HCEC 1CT (cell line): ENCODE results near the gene KIF16B.
"Not testable (repeated sequence)": the region's sequence is repeated elsewhere in the genome, so short reads cannot be mapped to it uniquely, and the experiment has no call there.

Experiments used
- DNase-seq: peaks from one replicate; pipeline ENCODE4 v3.0.0-alpha.2; 2017

Gene KIF16B

DNA sequence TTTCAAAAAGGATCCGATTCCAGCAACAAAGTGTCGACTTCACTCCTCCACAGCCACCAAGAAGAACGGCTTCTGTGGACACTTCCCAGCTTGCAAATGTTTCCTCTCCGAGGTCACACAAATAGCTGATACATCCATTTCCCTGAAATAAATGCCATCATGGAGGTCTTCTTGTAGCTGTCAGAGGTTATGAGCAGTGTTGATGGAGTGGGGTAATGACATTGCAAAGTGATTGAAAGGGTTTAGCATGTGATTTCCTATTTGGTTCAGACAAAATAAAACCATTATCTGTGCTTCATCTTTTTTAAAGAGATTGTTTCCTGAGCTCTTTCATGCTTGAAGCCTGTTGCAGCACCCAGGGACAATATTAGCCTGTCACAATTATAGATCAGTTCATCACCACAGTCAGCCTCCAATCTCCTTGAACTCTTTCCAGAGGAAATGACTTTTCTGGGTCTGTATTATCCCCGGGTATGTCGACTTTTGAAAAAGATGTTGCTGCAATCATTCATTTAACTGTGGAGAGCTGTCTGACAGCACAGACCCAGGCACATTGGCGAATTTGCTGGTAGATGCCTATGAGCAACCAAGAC, 16.9 kb upstream of the KIF16B start:
- no peak for DNase-seq

DNA sequence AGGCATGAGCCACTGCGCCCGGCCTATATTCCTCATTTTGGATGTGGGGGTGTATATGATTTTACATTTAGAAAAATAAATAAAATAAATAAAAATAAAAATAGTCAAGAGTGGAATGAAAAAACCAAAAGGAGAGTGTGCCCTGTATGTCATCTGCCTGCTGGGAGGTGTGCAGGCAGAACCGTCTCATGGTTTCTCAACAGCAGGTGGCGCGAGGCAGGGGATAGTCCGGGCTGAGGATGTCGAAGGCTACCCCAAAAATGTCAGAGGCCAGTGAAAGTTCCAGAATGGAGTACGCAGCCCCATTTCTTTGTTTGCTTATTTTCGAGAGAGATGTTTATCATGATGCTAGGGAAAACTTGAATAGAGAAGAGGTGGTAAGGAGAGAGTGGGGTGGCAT, 16.4 kb upstream of the KIF16B start:
- DNase-seq: no peak

DNA sequence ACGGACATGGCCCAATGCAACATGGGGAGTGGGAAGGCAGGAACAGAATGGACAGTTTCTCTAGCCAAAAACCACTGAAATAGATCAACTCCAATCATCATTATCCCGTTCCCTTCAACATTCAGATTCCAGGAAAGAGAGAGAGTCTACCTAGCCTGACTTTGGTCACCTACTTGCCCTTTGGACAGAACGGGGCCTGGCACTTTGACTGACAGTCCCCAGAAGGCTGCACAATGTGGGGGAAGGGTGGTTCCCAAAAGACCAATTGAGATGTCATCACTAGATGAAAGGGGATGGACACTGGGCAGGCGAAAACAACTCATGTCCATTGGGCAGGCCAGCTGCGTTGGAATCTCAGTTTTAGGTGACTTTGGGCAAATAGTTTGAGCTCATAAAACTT, 15.0 kb upstream of the KIF16B start:
- no peak for DNase-seq

DNA sequence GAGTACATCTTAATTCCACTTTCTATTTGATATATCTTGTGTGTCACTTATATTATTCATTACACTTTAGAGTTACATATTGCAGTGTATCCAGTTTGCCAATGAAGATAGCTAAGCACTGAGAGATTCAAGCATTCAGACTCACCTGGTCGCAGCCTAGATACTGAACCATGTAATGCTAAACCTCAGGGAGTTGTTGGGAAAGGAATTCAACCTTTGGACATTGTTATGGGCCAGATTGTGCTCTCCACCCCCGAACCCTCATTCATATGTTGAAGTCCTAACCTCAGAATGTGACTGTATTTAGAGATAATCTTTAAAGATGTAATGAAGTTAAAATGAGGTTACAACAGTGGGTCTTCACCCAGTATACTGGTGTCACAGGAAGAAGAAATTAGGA, 13.8 kb upstream of the KIF16B start:
- DNase-seq: no peak

DNA sequence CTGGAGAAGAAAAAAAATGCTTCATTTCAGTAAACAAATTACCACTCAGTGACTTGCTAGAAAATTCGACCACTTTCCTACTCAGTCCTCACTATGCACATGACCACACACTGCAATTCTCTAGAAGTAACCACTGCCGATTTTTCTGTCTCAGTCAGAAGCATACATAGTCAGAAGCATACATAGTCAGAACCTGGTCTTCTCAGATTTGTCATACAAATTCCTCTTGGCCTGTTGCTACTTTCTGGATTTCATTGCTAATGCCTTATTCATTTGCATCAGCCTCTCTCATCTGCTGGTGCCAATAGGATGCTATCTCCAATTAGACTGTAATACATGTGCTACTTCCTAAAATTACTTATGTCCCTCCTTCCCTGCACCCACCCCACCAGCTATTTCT, 10.2 kb upstream of the KIF16B start:
- DNase-seq: peak; percentile 10

DNA sequence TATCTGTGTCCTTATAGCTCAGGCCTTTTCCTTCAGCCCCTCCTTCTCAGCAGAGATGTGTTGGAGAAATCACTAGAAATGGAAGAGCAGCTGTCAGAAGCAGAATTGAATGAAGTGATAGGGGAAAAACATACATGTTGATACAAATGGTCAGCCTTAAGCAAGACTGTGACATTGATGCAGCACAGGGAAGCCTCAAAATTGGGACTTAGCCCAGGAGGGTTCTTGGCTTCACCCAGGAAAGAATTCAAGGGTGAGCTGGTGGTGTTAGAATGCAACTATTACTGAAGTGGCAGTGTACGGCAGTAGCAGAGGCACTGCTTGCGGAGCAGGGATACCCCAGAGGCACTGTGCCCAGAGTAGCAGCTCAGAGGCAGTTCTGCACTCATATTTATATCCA, 8.0 kb upstream of the KIF16B start:
- no peak for DNase-seq

DNA sequence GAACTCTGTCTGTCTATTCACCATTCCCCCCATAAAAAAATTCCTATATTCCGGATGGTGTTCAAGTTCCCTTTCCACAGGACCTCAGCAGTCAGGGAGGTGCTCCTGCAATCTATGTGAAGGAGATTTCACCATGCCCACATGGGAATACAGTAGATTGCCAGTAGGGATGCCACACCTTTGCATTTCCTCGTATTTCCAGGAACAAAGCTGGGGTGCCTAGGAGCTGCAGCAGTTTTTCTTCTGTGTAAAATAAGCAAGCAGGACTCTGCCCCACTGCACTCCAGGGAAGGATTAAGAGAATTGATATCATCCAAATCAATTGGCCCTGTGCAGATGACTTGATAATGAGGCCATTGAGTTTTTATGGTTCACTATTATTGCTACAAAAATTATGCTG, 7.4 kb upstream of the KIF16B start:
- DNase-seq: no peak

DNA sequence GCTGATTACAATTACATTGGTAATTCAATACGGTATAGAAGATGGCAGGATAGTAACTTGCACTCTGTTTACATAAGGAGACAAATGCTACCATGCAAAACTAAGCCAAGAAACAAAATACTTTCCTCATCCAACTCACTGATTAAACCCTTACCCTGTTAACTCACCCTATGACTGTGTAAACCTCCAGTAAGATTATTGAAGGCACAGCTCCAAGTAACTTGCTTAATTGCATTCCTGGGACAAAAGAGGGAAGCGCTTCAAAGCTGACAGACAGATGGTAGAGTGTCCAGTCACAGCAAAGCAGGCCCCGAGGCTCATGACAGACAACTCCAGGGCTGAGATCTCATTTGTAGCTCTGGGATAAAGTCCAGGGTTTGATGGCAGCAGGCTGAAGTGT, 6.9 kb upstream of the KIF16B start:
- DNase-seq: peak; percentile 80

DNA sequence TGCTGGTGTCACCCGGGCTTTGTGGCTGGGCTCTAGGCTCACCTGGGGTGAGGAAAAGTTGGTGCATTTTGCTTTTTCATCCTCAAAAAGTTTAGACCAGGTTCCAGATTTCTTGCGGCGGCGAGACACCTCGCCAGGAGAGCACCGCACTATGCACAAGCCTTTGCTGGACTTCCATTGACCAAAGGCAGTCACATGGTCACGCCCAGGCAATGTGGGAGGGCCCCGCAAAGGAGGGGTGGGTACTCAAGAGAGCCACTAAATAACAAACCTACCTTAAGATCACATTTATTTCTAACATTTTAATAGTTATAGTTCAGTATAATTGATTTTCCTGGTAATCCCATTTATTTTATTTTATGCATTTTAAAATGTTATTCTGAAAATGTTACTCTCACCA, 3.0 kb upstream of the KIF16B start:
- no peak for DNase-seq

DNA sequence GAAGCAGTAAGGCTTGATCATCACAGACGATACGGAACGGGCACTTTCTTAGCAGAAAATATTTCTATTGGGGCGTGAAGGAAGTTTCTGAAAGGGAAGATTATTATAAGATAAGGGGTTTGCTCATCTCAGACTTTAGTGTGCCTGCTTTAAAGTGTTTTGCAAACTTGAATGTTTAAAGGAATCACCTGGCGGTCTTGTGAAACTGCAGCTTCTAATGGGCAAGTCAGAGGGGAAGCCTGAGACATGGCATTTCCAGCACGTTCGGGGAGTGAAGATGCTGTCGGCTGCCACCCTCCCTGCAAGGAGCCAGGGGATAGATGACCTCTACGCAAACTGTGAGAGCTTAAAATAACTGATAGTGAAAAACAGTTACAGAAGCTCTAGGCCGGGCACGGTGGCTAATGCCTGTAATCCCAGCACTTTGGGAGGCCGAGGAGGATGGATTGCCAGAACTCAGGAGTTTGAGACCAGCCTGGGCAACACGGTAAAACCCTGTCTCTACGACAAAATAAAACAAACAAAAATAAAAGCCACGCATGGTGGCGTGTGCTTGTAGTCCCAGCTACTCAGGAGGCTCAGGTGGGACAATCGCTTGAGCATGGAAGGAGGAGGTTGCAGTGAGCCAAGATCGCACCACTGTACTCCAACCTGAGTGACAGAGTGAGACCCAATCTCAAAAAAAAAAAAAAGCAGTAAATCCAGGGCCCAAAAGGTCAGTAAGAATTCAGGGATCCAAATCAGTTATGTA, 2.3 kb upstream of the KIF16B start:
- peak; percentile 17 for DNase-seq

DNA sequence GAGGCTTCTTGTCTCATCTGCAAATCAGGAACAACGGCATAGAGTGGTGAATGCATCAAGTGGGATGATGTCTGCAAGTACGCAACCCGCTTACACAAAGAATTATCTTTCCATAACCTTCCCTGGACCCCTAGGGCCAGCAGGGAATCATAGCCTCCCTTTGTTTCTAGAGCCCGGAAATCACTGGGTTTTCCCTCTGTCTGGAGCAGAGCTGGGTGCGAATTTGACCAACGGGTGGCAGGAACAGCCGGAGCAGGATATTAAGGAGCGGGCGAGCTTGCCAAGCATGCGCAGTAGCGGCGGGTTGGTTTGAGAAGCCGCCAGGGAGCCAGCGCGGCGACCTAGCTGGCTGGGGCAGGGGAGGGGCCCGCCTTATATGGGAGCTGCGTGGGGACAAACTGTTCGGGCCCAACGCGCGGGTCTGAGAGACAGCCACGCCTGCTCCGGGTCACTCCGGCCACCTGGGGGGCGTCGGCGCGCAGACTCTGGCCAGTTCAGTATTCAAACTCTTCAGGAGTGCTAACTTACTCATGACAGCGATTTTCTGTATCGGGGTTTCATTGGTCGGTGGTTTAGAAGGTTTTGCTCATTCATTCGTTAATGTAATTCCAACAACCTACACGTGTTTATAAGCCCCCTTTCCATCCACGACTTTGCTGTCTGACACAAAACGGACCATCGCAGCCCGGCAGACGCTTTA, 1.6 kb upstream of the KIF16B start:
- peak; percentile 80 for DNase-seq

DNA sequence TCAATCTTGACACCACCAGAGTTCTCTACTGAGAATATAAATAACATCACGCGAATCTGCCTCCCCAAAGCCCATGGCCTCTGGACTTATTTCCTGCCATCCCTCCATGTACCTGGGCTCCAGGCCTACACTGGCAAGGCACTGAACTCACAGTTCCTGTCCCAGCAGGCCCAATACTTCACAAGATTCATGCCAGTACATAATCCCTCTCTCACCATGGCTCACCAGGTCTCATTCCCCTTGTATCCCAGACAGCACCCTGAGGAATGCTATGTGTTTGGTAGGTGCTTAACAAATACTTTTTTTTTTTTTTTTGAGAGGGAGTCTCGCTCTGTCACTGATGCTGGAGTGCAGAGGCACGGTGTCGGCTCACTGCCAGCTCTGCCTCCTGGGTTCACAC, 1.9 kb downstream of the KIF16B start:
- DNase-seq: no peak

DNA sequence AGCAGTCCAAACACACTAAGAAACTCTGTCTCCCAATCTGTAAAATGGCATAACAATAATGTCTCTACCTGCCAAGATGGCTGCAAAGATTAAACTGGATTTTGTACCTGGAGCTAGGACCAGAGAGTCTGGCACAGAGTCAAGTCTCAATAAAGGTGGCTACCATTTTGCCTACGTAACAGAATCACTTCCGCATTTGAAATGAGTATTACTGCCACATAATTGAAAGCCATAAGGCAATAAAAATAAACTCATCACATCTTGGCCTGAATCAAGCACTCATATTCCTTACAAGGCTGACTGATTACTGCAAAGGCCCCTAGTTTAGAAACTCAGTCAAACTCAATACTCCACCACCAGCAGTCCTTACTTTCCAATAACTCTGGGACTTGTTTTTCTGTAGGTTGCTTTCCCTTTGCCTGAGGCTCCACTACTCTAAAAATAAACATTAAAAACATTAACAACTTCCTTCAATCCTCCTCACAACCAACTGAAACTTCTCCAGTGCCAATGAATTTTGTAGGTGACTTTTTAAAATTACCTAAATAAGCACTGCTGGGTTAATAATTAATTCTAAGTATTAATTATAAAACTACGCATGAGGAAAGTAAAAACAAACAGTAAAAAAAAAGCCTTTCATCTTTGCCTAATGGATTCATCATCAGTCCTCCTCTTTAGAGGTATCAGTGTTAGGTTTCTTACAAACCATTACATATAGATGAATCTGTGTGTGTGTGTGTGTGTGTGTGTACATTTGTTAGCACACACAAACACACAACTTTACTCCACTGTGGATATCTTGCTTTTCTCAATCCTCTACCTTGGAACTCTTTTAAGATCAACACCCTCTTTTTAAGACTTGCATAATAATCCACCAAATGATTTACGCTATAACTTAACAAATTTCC, 3.7 kb downstream of the KIF16B start:
- DNase-seq: no peak

DNA sequence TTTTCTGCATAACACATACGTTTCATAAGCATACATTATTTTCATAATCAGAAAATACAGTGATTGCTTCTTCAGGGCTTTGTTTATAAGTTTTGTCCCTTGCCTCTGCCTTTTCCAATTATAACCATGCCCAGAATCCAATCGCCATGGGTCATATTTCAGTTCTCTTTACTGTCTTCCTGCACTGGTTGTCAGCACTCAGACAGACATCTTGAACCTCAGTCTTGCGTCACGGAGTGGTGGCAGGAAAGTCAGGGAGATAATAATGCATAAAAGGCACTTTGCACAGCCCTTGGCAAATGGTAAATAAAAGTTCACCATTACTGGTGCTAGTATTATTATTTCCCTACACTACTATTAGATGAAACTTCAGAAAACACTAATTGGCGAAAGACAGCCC, 7.2 kb downstream of the KIF16B start:
- DNase-seq: no peak

DNA sequence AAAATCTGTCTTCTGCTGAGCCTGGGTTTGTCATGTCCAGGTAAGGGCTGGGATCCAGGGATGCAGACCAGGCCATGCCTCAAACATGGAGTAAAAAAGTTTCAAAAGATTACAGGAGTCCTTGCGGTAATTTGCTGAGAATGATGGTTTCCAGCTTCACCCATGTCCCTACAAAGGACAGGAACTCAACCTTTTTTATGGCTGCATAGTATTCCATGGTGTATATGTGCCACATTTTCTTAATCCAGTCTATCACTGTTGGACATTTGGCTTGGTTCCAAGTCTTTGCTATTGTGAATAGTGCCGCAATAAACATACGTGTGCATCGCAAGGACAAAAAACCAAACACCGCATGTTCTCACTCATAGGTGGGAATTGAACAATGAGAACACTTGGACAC, 9.2 kb downstream of the KIF16B start:
- not testable (repeated sequence) for DNase-seq

DNA sequence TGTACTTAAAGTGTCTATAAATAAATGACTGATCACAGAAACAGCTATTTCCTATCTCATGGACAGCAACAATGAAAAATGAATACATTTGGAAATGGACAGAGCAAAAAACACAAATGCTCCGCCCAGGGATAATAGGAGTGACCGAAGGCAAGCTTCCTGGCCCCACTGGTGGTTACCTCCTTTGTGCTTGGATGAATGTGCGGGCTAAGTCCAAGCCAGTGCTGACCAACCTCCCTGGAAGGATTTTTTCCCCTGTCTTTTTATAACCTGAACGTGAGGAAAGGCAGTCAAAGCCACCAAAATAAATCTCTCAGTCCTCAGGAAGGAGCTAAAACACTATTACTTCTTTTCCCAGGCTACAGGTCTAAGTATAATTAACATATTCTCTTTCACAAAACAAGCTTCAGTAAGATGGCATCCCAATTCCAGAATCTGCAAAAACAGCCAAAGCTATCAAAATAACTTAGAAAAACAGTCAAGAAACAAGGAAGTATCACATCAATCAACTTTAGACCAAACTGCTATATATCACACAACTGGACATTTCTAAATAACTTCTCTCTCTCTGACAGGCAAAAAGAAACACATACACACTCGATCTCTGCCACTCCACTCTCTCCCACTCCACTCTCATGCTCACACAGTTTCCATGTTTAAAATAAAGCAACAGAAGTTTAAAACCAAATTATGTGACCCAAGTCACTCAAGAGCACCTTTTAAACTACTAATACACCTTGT, 10.0 kb downstream of the KIF16B start:
- DNase-seq: no peak

DNA sequence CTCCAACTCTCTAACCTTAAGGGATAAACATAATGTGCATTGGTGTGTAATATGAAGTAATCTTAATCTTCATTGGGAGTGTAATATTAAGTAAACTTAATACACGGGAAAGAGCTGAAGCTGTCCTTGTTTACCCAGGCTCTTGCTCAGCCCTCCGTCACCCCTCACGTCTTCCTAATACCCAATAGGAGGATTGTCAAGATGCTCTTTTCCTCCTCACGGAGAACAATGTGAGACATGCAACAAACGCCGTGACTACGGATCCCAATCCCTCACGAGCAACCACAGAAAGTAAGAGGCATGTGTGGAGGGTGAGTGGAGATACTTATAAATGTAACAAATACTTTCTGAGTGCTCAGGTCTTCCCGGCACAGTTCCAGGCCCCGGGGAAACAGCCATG, 11.0 kb downstream of the KIF16B start:
- DNase-seq: no peak

DNA sequence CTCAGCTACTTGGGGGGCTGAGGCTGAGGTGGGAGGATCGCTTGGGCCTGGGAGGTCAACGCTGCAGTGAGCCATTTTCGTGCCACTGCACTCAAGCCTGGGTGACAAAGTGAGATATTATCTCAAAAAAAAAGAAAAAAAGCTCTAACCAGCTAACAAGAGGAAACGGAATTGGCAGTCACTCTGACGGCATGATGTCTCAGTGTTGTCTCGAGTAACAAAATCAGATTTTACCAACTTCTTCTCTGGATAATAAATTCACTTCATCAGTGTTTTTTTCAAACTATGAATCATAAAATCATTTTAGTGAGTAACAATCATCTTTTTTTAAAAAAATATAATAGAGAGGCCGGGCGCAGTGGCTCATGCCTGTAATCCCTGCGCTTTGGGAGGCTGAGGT, 12.6 kb downstream of the KIF16B start:
- no peak for DNase-seq

DNA sequence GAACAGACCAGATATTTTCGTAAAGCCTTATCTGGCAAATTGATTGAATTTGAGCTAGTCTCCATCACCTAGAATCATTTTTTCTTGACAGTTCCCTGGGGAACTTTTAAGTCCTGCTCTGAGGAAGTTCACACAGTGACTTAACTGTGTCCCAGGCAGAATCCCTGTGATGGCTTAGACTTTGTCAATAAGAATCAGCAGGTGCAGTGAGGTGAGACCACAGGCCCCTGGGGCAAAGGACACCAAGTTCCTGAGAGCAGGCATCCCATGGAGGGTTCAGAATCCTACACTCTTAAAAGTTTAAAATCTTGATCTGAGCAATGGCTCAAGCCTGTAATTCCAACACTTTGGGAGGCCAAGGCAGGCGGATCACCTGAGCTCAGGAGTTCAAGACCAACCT, 13.0 kb downstream of the KIF16B start:
- no peak for DNase-seq

DNA sequence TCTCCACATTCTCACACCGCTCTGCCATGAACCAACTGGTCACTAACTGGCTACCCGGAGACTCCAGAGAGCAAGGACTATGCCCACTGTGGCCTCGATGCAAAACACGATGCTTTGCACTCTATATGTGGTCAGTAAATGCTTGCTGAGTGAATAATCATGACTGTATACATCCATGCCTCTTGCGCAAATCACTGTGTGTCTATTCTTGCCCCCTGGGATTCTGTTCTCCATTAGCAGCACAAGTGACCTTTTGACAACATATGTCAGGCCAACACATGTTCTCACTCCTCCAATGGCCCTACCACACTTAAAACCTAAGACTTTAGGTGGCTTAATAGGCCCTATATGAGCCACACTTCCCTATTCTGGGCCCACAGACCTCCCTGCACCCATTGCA, 16.9 kb downstream of the KIF16B start:
- peak; percentile 93 for DNase-seq

DNA sequence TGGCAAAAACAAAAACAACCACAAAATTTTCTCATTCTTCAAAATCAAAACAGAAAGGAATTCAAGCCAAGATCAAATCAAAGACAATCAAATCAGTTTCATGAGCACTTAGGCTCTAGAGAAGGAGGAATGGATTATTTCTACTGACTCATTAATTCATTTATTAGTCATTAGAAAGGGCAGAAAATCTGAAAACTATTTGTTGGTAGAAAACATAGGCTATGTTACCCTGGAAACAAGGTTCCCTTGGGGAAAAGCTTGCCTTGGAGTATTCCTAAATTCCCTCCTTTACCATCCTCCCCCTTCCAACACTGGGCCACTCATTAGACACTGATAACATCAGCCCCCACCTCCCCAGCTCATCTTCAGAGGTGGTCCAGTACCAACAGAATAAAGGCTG, 17.5 kb downstream of the KIF16B start:
- peak; percentile 17 for DNase-seq

DNA sequence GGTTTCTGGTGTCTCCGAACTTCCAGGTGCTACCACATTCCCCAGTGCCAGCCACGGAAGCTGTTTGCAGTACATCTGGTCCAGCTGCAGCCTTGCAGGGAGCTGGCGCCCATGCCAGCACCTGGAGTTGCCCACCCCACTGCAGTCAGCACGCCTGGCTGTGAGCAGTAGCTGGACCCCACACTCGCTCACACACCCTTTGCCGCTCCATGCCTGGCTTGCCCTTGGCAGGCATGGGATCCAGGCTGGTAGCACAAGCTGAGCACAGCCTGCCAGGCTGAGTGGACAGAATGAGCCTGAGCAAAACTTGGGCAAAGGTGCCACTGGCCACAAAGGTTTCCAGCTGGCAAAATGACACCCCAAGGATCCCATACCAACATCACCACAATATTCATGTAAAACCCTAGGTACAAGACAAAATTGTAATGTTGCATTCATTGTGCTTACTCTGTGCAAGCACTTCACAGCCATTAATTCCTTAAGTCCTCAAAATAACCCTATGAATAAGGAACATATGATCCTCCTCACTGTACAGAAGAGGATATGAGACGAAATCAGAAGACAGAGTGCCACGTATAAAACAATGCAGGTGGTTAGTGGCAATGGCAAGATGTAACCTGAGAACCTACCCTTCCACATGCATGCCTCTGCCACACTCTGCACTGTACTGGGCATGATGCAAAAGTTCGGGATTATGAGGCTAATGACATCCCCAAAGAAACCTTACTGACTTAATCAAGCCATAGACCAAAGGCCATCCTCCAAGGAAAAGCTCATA, 18.3 kb downstream of the KIF16B start:
- DNase-seq: no peak
